ENCODE data around the gene IGSF21.

Gene IGSF21

DNA sequence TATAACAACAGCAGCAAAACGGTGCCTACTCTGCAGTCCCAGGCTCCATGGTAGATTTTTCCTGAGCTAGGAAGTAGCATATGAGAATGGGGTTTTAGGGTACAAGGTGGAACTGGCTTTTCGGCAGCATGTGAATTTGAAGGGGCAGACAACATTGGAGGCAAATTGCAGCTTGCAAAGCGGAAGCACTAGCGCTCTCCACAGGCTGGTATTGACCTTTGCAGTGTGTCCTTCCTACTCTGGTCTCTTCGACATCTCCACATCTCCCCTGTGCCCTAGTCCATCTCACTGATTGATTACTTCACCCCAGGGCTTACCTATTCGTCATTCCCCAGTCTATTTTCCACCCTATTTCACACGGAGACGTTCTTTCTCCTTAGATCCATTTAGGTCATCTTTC is 13.0 kb downstream of the IGSF21 start:
- no peak for DNase-seq

DNA sequence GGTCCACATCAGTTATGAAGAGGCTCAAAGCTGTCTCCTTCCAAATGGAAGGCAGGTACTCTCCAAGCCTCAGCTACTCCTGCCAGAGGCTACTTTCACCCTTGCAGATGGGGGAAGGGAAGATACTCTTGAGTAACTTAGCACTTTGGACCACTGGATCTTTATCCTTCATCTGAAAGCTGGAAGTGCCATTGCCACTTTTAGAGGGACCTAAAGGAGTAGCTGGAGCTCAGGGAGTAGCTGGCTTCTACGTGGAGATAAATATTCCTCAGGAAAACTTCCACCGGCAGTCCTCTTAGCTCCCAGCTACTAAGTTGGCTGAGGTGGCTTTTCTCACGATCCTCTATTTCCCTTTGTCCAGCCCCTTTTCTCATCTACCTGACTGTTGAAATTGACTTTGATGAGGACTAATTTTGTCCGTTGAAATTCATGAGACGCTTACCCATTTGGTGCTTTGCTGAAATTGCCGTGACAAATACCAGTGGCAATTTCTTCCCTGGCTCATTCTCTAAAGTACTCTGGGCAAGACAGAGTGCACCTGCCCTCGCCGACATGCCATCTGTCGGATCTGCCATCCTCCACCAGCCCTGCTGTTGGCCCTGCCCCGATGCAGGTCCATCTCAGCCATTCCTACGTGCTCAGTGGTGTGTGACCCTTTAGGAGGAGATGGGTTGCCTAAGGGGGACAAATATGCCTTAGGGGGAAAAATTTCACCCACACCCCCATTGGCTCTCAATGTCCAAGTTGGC is 13.6 kb downstream of the IGSF21 start:
- no peak for DNase-seq

DNA sequence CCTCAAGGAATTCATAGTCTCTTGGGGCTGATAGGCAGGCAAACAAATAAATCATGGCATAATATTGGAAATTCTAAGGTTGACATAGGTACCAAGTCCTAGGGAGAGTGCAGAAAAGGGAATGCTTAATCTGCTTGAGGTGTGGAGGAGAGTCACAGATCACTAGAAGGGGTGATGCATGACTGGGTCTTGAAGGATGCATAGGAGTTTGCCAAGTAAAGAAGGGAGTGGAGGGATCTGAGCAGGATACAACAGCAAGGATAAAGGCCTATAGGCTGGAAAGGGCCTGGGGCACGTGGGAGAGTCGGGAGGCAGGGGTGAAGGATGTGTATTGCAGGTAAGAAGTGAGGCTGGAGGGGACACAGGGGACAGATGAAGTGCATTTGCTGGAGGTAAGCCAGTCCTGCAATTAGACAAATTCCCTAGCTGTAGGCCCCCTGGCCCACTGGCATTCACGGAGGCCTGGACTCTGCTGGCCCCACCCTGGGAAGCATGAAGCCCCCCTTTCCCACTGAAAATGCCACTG is 15.9 kb downstream of the IGSF21 start:
- DNase-seq, result no peak

DNA sequence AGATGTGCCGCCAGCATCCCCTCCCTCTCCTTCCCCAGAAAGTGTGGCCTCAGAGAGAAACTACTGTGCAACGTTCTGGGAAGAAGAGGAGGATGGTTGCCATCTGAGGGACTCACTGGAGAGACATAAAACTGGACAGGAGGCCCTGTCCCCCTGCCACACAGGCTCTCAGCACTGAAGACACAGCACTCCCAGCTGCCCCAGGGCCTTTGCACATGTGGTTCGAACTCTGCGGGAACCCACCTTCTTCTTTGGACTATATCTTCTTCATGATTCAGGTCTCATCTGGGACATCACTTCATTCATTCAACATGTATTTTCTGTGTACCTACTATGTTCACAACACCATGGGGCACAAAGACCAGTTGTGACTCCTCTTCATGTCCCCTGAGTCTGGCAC is 17.4 kb downstream of the IGSF21 start:
- no peak for DNase-seq

DNA sequence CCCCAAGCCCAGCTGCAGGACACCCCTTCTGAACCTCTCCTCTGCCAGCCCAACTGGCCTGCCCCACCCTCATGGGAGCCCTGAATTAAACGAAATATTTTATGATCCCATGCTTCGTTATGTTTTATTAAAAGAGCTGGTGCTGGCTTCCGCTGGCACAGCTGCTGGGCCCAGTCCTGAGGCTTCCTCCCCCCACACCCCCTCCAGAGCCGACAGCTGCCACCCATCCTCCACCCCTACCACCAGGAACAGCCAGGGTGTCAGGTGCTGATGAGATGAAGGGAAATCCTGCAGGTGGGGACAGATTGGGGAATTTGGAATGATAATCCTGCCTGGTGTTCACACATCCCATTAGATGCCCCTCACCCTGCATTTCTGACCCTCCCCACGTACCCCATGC is 19.0 kb downstream of the IGSF21 start:
- DNase-seq, result no peak

DNA sequence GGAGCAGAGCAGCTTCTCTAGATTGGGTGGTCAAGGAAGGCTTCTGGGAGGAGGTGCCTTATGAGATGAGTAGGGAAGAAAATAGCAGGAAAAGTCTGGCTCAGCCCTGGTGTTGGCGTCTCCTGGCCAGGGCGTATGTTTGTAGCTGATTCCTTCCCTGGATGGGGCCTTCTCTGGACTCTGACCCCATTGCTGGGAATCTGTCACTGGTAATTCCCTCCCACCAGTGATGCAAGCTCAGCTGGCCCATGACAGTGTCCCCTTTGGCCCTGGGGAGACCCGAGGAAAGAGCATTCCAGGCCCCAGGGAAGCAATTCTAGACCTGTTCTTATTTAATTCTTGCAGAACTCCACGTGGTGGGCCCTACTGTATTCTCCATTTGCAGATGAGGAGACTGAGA is 20.7 kb downstream of the IGSF21 start:
- no peak for DNase-seq

DNA sequence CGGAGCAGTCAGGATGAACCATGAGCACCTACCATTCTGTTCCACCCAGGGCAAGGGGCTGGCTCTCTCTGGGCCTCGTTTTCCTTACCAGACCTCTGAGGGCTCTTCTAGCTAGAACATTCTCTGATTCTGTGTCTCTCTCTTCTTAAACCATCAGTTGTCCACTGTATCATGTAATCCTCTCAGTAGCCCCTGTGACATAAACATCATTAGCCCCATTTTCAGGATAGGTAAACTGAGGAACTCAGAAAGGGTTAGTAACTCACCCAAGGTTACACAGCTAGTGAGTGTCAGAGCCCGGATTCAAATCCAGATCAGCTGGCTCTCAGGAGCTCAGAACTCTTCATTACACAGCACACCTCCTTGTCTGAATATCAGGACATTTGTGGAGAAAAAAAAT is 22.8 kb downstream of the IGSF21 start:
- DNase-seq, result no peak

DNA sequence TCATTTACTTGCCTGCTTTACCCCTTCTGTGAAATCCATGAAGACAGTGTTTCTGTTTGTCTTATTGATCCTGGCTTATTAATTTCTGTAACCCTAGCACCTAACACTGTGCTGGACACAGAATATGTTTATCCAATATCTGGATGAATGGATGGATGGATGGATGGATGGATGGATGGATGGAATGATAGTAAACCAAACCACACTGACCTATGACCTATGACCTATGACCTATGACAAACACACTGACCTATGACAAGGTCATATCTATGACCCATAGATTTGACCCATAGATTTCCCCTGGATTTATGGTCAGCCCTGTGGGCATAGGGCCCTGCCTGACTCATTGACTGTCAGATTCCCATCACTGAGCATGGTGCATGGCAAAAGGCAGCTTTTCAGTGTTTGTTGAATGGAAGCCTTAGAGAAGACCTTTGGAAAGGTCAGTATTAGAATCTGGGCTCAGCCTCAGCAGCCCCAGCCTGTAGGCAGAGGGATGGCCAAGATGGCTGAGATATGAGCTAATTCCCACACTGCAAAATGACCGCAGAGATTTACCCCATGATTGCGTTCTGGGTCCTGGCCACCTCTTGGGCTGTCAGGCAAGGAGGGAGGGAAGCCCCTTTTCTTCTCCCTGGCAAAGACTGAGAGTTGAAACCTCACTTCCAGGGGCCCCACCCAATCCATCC is 24.6 kb downstream of the IGSF21 start:
- no peak for DNase-seq

DNA sequence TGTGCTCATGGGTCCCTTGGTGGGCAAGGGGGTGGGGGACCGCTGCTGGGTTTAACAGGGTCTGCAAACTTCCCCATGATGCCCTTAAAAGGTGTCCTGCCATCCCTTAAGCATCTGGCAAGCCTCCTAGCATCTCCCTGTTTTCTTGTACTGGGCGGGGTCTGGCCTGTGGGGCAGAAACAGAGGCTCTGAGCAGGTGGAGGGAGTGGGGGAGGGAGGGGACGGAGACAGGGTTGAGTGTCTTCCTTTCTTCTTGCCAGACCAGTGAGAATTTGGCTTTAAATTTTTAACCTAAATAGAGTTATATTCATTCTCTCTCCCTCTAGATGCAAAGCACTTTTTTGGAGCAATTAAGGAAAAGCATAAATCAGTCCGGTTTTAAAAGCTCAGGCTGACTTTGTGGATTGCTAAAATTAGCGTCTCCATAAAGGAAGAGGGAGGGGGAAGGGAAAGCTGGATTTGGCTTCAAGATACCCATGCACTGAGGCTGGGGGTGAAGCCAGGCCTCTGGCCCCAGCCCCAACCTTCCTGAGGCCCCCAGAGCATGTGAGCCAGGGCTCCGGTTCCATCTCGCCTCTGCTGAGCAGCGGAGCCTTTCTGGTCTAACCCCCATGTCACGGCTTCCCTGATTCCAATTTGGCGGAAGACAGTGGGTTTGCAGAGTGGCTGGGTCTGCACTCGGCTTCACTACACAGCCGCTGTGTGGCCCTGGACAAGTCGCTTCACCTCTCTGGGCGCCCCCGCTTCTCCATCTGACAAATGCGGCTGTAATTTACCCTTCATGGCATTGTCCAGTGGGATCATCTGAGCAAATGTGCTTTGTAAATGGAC is 25.3 kb downstream of the IGSF21 start:
- DNase-seq, result no peak

DNA sequence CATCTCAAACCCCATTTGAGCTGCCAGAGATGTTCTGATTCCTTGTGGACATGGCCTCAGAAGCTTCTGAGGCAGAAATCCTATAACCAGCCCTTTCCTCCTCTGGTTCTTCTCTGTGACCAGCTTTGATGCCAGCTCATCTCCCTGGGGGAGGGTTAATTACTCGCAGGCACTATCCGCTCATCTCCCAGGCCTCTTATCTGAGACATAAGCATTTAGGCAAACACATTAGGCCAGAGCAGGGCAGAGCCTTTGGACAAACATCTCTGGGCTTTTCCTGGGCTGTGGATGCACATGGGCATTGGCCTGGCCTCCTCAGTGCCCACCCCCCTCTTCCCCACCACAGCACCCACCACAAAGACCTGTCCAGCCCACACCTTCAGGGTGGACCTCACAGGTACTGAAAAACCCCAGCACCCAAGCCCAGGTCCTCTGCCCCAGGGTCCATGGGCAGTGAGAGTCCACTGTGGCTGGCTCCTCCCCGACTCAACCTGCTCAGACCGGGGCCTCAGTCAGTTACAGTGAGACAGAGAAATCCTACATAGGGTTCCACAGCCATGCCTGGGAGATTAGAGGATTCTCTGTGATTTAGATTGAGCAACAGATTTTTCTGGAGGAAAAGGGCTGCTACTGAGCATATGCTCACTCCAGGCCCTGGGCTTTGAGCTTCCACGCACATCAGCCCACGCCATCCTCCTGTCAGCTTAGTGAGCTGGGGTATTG is 26.9 kb downstream of the IGSF21 start:
- no peak for DNase-seq

DNA sequence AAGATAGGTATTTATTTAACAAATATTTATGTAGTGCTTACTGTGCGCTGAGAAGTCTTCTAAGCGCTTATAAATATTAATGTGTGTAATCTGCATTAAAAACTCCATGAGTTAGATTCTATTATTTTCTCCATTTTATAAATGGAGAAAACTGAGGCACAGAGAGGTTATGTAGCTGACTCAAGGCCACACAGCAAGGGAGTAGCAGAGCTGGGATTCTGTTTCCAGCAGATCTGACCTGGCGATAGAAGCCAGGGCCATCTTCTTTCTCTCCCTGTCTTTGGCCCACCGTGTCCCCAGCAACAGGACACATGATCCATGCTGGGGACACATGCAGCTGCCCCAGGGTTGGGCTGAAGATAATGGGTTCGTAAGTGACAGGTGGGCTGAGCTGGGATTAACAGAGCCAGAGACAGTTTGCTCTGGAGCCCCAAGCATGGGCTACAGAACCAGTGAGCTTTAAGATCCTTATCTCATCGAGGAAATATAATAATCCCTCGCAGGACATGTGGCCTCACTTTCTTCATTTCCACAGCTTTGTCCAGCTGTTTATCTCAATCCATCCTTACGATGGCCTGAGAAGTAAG is 30.3 kb downstream of the IGSF21 start:
- no peak for DNase-seq

DNA sequence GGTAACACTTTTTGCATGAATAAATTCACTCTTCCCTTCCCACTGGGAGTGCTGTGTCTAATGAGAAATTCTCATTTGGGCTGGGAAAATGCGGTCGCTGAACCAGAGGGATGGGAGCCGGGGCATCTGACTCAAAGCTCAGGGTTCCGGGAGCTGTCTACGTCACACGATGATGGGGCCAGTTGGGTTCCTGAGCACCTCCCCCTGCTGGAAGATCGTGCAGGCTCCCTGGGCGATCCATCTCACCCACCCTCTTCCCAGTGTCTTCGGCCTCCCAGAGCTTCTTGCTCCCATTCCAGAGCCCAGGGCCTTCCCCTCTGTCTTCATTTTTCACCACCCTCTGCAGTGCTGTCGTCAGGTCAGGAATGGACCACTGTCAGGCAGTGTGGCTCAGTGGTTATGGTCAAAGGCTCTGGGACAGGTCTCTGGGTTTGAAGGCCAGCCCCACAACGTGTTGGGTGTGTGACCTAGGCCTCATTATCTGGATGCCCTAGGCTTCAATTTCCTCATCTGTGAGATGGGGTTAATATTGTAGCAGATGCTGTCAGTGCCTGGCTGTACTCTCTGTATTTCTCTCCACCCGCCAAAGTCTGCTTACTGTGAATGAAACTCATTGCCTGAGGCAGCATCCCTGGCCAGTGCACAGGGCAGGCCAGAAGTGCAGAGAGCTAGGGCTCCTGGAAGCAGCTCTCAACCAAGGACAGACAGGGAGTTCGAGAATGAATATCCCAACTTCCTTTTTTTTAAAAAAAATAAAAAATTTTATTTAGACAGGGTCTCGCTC is 31.8 kb downstream of the IGSF21 start:
- DNase-seq, result no peak

DNA sequence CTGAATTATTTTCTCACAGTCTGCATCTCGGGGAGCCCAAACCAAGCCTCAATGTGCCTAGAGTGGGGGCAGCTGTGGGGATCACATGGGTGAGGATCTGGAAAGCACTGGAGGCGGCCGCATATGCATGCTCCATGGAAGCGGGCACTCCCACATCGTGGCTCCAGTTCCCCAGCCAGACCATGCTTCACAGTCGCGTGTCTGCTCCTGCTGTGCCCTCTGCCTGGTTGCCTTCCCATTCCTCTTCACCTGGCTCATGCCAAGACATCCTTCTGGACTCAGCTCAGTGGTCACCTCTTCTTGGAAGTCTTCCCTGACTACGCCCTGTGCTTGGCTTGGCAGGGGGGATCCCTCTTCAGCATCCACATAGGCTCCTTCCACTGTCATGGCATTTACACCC is 32.8 kb downstream of the IGSF21 start:
- DNase-seq, result no peak

DNA sequence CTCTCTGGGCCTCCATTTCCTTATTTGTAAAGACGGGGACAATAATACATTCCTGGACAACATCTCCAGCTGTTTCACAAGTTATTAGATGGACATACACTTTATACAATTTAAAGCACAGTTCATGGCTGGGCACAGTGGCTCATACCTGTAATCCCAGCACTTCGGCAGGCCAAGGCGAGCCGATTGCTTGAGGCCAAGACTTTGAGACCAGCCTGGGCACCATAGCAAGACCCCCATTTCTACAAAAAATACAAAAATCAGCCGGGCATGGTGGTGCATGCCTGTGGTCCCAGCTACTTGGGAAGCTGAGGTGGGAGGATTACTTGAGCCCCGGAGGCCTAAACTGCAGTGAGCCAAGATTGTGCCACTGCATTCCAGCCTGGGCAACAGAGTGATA is 34.1 kb downstream of the IGSF21 start:
- DNase-seq, result no peak

DNA sequence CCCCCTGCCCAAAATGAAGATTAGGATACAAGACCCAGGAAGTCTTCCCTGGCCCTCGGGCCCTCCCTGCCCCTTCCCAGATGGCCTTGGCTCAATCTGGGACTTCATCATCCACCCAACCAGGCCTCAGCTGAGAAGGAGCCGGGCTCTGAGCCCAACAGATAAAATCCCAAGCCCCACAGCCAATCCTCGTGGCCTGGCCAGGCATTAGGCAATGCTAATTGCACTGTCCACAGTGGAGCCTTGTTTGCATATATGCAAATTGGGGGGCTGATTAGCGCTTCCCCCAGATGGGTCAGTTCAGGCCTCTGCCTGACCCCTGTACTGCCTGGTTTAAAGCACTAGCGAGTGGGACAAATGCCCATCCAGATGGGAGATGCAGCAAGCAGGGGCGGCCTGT is 34.9 kb downstream of the IGSF21 start:
- DNase-seq, result no peak

DNA sequence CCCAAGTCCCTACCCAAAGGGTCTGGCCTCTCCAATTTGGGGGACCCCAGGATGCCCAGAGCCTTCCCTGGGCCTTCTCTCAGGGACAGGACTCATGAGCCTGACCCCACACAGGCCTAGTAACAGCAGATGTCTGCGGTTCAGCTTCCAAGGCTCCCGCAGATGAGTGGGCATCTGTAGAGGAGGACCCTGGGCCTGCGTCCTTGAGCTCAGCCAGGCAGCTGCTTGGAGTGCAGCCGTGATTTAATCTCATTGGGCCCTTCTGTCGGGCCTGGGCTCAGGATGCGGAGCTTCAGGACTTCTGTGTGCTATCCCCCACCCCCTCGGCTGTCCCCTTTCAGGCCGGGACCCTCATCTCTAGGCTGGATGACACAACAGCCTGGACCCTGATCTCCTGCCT is 35.4 kb downstream of the IGSF21 start:
- no peak for DNase-seq

DNA sequence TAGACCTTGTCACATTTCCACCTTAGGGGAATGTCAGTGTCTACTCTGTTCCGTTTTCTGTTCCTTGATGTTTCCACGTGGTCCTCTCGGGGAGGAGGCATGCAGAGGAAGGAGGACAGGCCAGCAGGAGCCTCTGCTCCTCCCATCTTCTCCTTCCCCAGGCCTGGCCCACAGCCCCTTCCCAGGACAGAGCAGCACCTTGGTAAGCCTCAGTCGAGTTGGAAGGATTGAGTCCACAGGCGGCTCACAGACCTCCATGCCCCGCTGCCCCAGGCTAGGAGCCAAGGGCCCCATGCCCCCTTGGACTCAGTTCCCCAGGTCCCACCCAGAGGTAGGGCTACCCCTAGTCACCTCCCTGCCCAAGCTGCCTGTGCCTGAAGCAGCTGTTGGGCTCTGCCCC is 36.5 kb downstream of the IGSF21 start:
- DNase-seq, result no peak

DNA sequence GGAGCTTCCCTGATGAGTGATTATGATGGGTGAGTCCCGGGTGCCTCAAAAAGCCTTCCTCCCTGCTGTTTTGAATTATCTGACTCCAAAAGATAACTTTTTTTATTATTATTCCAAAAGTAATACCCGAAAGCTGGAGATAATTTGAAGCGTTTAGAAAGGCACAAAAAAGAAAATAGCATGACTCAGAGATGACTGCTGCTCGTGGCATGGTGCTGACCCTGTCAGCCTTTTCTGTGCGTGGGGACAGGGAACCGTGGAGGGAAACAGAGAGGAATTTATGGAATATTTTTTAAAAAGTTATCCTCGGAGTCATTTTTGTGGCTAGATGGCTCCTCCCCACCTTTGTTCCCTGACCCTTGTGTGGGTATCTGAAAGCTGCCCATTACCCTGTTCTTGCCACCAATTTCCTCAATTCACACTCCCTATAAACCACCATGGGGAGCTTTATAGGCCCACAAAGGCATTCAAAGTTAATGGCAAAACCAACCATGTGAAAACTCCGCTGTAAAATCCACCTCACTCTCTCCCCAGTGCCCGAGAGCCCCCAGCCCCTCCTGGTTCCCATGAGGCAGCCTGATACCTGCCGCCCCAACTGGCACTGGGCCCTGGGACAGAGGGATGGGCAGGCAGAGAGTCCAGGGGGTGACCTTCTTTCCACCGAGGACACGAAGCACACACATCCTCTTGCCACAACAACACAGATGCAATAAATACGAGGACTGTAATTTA is 37.5 kb downstream of the IGSF21 start:
- DNase-seq, result no peak

DNA sequence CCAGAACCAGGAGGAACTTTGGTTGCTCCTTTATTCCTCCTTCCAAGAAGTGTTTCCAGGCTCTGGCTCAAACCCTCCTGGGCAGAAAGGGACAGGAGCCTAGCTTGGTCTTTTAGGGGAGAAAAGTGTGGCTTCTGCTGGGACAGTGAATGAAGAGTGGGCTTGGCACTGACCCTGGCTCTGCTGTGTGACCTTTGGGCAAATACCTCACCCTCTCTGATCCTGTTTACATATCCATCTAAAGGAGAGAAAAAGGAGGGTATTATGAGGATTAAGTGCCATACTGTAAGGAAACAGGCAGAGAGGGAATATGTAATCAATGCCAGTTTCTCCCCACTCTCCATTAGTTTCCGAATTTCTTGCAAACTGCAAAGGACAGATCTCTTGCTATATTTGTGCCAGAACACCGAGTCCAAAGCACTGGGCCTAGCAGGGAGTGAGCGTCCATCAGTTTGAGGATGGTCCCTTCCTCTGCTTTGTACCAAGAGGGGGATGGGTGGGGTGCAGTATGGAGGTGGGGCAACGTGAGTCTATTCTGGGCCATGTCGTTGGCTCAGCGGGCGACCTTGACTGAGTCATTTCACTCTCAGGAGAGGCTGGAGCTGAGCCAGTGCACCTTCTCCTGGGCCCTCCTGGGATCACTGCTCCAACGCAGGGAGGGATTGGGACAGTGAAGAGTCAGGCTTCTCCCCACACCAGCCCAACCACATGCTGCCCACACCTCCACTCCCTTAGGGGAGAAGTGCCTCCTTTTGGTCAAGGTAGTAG is 38.4 kb downstream of the IGSF21 start:
- DNase-seq, result no peak

DNA sequence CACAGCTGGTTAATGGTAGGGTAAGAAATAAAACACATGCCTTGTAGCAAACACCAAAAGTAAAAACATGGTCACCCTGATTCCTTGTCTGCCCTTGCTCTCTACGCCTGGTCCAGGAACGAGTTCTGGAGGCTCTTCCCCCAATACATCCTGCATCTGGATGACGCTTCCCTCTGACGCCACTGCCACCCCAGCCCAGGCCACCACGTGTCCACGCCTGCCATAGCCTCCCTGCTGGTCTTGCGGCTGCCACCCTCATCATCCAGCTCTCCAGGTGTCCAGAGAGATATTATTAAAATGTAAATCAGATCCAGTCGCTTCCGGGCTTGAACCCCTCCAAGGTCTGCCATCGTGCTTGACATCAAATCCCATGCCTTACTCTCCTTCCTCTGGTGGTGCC is 39.3 kb downstream of the IGSF21 start:
- no peak for DNase-seq

Measured in T-helper 9 cell (primary cell).